ENCODE results near the gene SDHB.

SDHB gene

GRCh38 chr1:17039522-17039921 lies 14.3 kb downstream of the SDHB start:
- Histone ChIP-seq H3K36me3 (replicated peaks; ENCODE audit: low read depth, low read length) (peaks cover 11% of the 10 kb centered on the region), H3K9me3 (ENCODE audit: insufficient read depth, low read length) (no peaks in the 10 kb centered on the region), H3K27ac (ENCODE audit: low read length) (no peak overlapping the region), H2AFZ (ENCODE audit: low read depth, low read length) (no peak overlapping the region), H3K4me1 (ENCODE audit: low read length) (no peaks in the 10 kb centered on the region), H3K79me2 (ENCODE audit: low read length) (no peaks in the 10 kb centered on the region), H3K4me2 (ENCODE audit: low read length) (no peak overlapping the region), H4K20me1 (ENCODE audit: insufficient read depth, low read length) (no peaks in the 10 kb centered on the region), H3K4me3 (ENCODE audit: low read length) (no peak overlapping the region), H3K9ac (ENCODE audit: low read length) (no peak overlapping the region), H3K27me3 (ENCODE audit: low read depth, low read length) (no peaks in the 10 kb centered on the region)
- TF ChIP-seq CTCF (IDR thresholded peaks at IDR 0.05; ENCODE audit: low read depth, low read length) (no peak), EZH2phosphoT487 (IDR thresholded peaks at IDR 0.05; ENCODE audit: low read depth) (no peak)

GRCh38 chr1:17033481-17033880 lies 20.4 kb downstream of the SDHB start:
- TF ChIP-seq CTCF (IDR thresholded peaks at IDR 0.05; ENCODE audit: low read depth, low read length) (no peak), EZH2phosphoT487 (IDR thresholded peaks at IDR 0.05; ENCODE audit: low read depth) (no peak)
- Histone ChIP-seq H3K36me3 (replicated peaks; ENCODE audit: low read depth, low read length) (no peaks in the 10 kb centered on the region), H2AFZ (ENCODE audit: low read depth, low read length) (no peak overlapping the region), H3K9me3 (ENCODE audit: insufficient read depth, low read length) (no peaks in the 10 kb centered on the region), H3K4me3 (ENCODE audit: low read length) (no peak overlapping the region), H3K27ac (ENCODE audit: low read length) (no peak overlapping the region), H3K9ac (ENCODE audit: low read length) (no peak overlapping the region), H3K27me3 (ENCODE audit: low read depth, low read length) (no peaks in the 10 kb centered on the region), H4K20me1 (ENCODE audit: insufficient read depth, low read length) (no peaks in the 10 kb centered on the region), H3K4me2 (ENCODE audit: low read length) (no peak overlapping the region), H3K79me2 (ENCODE audit: low read length) (no peaks in the 10 kb centered on the region), H3K4me1 (ENCODE audit: low read length) (no peaks in the 10 kb centered on the region)

GRCh38 chr1:17032741-17033140 lies 21.1 kb downstream of the SDHB start:
- Histone ChIP-seq H3K36me3 (replicated peaks; ENCODE audit: low read depth, low read length) (no peaks in the 10 kb centered on the region), H3K4me1 (ENCODE audit: low read length) (no peaks in the 10 kb centered on the region), H3K9me3 (ENCODE audit: insufficient read depth, low read length) (no peaks in the 10 kb centered on the region), H3K4me3 (ENCODE audit: low read length) (no peak overlapping the region), H2AFZ (ENCODE audit: low read depth, low read length) (no peak overlapping the region), H4K20me1 (ENCODE audit: insufficient read depth, low read length) (no peaks in the 10 kb centered on the region), H3K4me2 (ENCODE audit: low read length) (no peak overlapping the region), H3K27me3 (ENCODE audit: low read depth, low read length) (no peaks in the 10 kb centered on the region), H3K9ac (ENCODE audit: low read length) (no peak overlapping the region), H3K27ac (ENCODE audit: low read length) (no peak overlapping the region), H3K79me2 (ENCODE audit: low read length) (no peaks in the 10 kb centered on the region)
- no peak for TF ChIP-seq EZH2phosphoT487 (IDR thresholded peaks at IDR 0.05; ENCODE audit: low read depth)
- TF ChIP-seq CTCF (IDR thresholded peaks at IDR 0.05; ENCODE audit: low read depth, low read length): no peak

- Histone ChIP-seq H3K27me3 (ENCODE audit: low read depth, low read length) (no peaks in the 10 kb centered on the region), H3K79me2 (ENCODE audit: low read length) (no peaks in the 10 kb centered on the region), H3K9ac (ENCODE audit: low read length) (no peak overlapping the region), H3K4me1 (ENCODE audit: low read length) (no peaks in the 10 kb centered on the region), H3K4me3 (ENCODE audit: low read length) (no peak overlapping the region), H3K27ac (ENCODE audit: low read length) (no peak overlapping the region), H3K4me2 (ENCODE audit: low read length) (no peak overlapping the region), H2AFZ (ENCODE audit: low read depth, low read length) (no peak overlapping the region), H3K9me3 (ENCODE audit: insufficient read depth, low read length) (no peaks in the 10 kb centered on the region), H4K20me1 (ENCODE audit: insufficient read depth, low read length) (no peaks in the 10 kb centered on the region), H3K36me3 (replicated peaks; ENCODE audit: low read depth, low read length) (no peaks in the 10 kb centered on the region)
- TF ChIP-seq EZH2phosphoT487 (IDR thresholded peaks at IDR 0.05; ENCODE audit: low read depth) (no peak), CTCF (IDR thresholded peaks at IDR 0.05; ENCODE audit: low read depth, low read length) (no peak)
Observed at GRCh38 chr1:17031436-17031835, 22.4 kb downstream of the SDHB start.

All from OCI-LY3 (cell line).